ENCODE results near the gene STK26.

Gene STK26

DNA sequence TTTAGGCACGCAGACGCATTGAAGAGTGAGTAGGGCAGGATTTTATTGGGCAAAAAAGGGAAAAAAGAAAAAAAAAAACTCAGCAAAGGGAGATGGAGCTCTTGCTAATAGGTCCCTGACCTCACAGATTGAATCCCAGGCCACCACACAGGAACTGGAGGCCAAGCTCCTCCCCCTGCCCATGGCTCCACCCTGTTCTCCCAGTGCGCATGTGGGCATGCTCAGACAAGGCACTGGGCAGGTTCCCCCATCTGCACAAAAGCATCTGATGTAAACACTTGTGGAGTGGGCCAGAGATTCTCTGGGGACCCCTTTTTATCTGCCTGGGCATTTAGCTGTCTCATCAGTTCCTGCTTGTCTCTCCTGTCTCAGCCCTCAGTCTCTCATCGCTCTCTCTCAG is 95.3 kb downstream of the STK26 start:
- no peak for TF ChIP-seq CTCF (conservative IDR thresholded peaks at IDR 0.05)
- no peak overlapping the region for H3K27ac ChIP-seq

DNA sequence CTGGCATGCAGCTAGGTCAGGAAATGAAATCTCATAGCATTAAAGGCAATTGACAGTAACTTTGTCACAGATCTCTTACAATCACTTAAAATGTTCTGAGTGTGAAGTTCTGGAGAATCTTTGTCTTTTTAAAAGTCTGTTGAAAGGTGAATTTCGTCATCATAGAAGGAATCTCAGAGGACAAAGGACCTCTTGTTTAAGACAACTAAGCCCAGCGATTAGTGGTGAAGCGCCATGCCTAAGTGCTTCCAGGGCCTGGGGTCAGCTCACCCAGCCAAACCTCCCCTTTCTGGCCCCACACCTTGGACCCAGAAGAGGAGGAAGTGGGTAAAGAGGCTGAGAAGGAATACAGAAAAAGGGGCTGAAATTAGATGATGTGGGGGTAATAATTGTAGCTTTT is 96.2 kb downstream of the STK26 start:
- no peak overlapping the region for H3K27ac ChIP-seq
- TF ChIP-seq CTCF (conservative IDR thresholded peaks at IDR 0.05): no peak

GRCh38 chrX:132119821-132120515 is 96.9 kb downstream of the STK26 start:
- no peak overlapping the region for H3K27ac ChIP-seq

DNA sequence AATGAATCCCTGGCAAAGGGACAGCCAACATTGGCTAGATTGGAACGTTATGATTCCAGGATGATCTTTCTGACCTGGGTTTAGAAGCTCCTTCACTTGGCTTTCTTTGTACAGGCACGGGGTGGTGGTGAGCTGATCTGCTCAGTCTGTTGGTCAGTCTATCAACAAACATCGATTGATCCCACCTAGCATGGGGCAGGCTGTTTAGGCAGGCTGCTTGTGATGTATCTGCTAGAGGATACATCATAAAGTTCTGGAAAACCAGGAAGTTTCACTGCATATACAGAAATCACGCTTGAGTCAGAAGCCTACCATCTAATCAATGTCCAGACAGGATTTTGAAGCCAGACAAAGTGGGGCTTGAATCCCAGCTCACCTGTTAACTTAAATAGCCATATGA is 97.8 kb downstream of the STK26 start:
- no peak for TF ChIP-seq CTCF (conservative IDR thresholded peaks at IDR 0.05)
- H3K27ac ChIP-seq: no peak overlapping the region

More at GRCh38 chrX:132119821-132120515, 96.9 kb downstream of the STK26 start:
- TF ChIP-seq CTCF (conservative IDR thresholded peaks at IDR 0.05): no peak
